ENCODE results near the gene COL8A1. TPM values are rescaled to one million over a fixed set of nuclear protein-coding genes. Genes with fewer than 3 reads are reported as not detected.

Gene COL8A1
- total RNA-seq, 2 donors from 2014 or later: 0.42 to 1.9 TPM

GRCh38 chr3:99825004-99825640 is 186.7 kb downstream of the COL8A1 start:
- TF ChIP-seq CTCF (IDR thresholded peaks at IDR 0.05): no peak
- no peaks in the 10 kb centered on the region for H3K9me3 ChIP-seq
- no peak overlapping the region for H3K27ac ChIP-seq
- no peak for DNase-seq
- H3K9ac ChIP-seq (ENCODE audit: low read depth in 2 of 2, low read length in 2 of 2): no peak overlapping the region
- H3K4me1 ChIP-seq: no peaks in the 10 kb centered on the region
- intact Hi-C loops (cut with DNase I): loop anchor here (10.0 kb wide), 1 partner anchor 760 kb away; no protein-coding TSS in a partner anchor
- H3K27me3 ChIP-seq: no peaks in the 10 kb centered on the region
- no peak overlapping the region for H3K4me3 ChIP-seq
- no peaks in the 10 kb centered on the region for H3K36me3 ChIP-seq

GRCh38 chr3:99829844-99830243 is 191.4 kb downstream of the COL8A1 start:
- Histone ChIP-seq H3K27me3 (no peaks in the 10 kb centered on the region), H3K4me1 (no peaks in the 10 kb centered on the region), H3K9ac (ENCODE audit: low read depth in 2 of 2, low read length in 2 of 2) (no peak overlapping the region), H3K27ac (no peak overlapping the region), H3K4me3 (no peak overlapping the region), H3K9me3 (no peaks in the 10 kb centered on the region), H3K36me3 (no peaks in the 10 kb centered on the region)
- intact Hi-C loops (cut with DNase I): loop anchor here (10.0 kb wide), 1 partner anchor 755 kb away; no protein-coding TSS in a partner anchor
- no peak for DNase-seq
- TF ChIP-seq CTCF (IDR thresholded peaks at IDR 0.05): no peak

- no peaks in the 10 kb centered on the region for H3K27me3 ChIP-seq
- H3K9ac ChIP-seq (ENCODE audit: low read depth in 2 of 2, low read length in 2 of 2): no peak overlapping the region
- H3K4me1 ChIP-seq: no peaks in the 10 kb centered on the region
- no peak overlapping the region for H3K27ac ChIP-seq
- no peak overlapping the region for H3K4me3 ChIP-seq
- no peaks in the 10 kb centered on the region for H3K9me3 ChIP-seq
- intact Hi-C loops (cut with DNase I): no loop called here
- no peak for TF ChIP-seq CTCF (IDR thresholded peaks at IDR 0.05)
- DNase-seq: no peak
- H3K36me3 ChIP-seq: no peaks in the 10 kb centered on the region
These were observed 195.3 kb downstream of the COL8A1 start for GRCh38 chr3:99833617-99834205.

GRCh38 chr3:99834211-99834957 is 196.0 kb downstream of the COL8A1 start:
- Histone ChIP-seq H3K9ac (ENCODE audit: low read depth in 2 of 2, low read length in 2 of 2) (no peak overlapping the region), H3K4me3 (no peak overlapping the region), H3K36me3 (no peaks in the 10 kb centered on the region), H3K27ac (no peak overlapping the region), H3K4me1 (no peaks in the 10 kb centered on the region), H3K27me3 (no peaks in the 10 kb centered on the region), H3K9me3 (no peaks in the 10 kb centered on the region)
- intact Hi-C loops (cut with DNase I): no loop called here
- DNase-seq: no peak
- no peak for TF ChIP-seq CTCF (IDR thresholded peaks at IDR 0.05)

- Histone ChIP-seq H3K4me1 (no peaks in the 10 kb centered on the region), H3K27me3 (no peaks in the 10 kb centered on the region), H3K9me3 (no peaks in the 10 kb centered on the region), H3K36me3 (no peaks in the 10 kb centered on the region), H3K4me3 (no peak overlapping the region), H3K27ac (no peak overlapping the region), H3K9ac (ENCODE audit: low read depth in 2 of 2, low read length in 2 of 2) (no peak overlapping the region)
- intact Hi-C loops (cut with DNase I): no loop called here
- no peak for TF ChIP-seq CTCF (IDR thresholded peaks at IDR 0.05)
- DNase-seq: peak; percentile 27
These were observed 198.3 kb downstream of the COL8A1 start for GRCh38 chr3:99836681-99837080.
